ENCODE measurements around the gene EFHC2. TPM values are rescaled to one million over a fixed set of nuclear protein-coding genes. Genes with fewer than 3 reads are reported as not detected.

The EFHC2 gene
- total and polyA plus RNA-seq, 10 of the 15 experiments (the other 5 are each of a cell fraction or from before 2014, with no cell fraction given): 0.56 TPM; not detected in 9

- in situ Hi-C loops (cut with MboI) (no loop called here), intact Hi-C loops (cut with micrococcal nuclease; ENCODE audit: unreplicated experiment) (no loop called here)
- TF ChIP-seq SRF (IDR thresholded peaks at IDR 0.05; ENCODE audit: low read depth in 2 of 2, low read length in 2 of 2) (no peak), ATF2 (IDR thresholded peaks at IDR 0.05; ENCODE audit: low read length) (no peak), IKZF2 (IDR thresholded peaks at IDR 0.05) (no peak), POLR2AphosphoS5 (IDR thresholded peaks at IDR 0.05; ENCODE audit: low read length) (no peak), ZBED1 (IDR thresholded peaks at IDR 0.05; ENCODE audit: borderline replicate concordance) (no peak)
- Histone ChIP-seq H3K27ac (ENCODE audit: control insufficient read depth, insufficient read depth) (no peak overlapping the region), H3K27me3 (replicated peaks in 1 of 2; ENCODE audit: control insufficient read depth in 2 of 2, insufficient read depth in 2 of 2, low read length in 1 of 2) (no peaks in the 10 kb centered on the region), H3K9ac (ENCODE audit: control insufficient read depth, insufficient read depth, low read length) (no peak overlapping the region), H4K20me1 (ENCODE audit: control insufficient read depth, insufficient read depth) (no peaks in the 10 kb centered on the region), H3K79me2 (ENCODE audit: control insufficient read depth, insufficient read depth, low read length) (no peaks in the 10 kb centered on the region), H3K4me1 (ENCODE audit: control insufficient read depth, insufficient read depth, low read length) (no peaks in the 10 kb centered on the region), H2AFZ (ENCODE audit: control insufficient read depth, low read depth, low read length) (no peak overlapping the region), H3K4me3 (no peak overlapping the region), H3K36me3 (ENCODE audit: control insufficient read depth in 2 of 2, insufficient read depth in 2 of 2, low read length in 1 of 2) (no peaks in the 10 kb centered on the region), H3K4me2 (ENCODE audit: control insufficient read depth, insufficient read depth) (no peak overlapping the region), H3K9me3 (replicated peaks; ENCODE audit: control insufficient read depth, insufficient read depth, low read length) (no peaks in the 10 kb centered on the region)
- DNase-seq (ENCODE audit: low read depth, low spot score) (no peak), ATAC-seq (no peak), FAIRE-seq (no peak)
- ChIA-PET SMC1A (ENCODE audit: uncharacterized antibody, unreplicated experiment) (interaction anchor here (1.4 kb wide), 1 partner anchor 15 kb away, joined by 3 read pairs; no protein-coding TSS in a partner anchor), CTCF (interaction anchor here (1.1 to 1.3 kb wide), 2 partner anchors 60 to 998 kb away, joined by 3 read pairs; no protein-coding TSS in a partner anchor), POLR2A (no interaction called here), RAD21 (ENCODE audit: unreplicated experiment) (interaction anchor here (1.1 kb wide), 1 partner anchor 1002 kb away, joined by 3 read pairs; no protein-coding TSS in a partner anchor)
- no TSS peak for BruUV-seq (replicated peaks)
- WGBS (ENCODE audit: insufficient coverage, insufficient replicate concordance, low lambda C conversion rate, missing lambda C conversion rate): 51% methylated on average over 2 of the region's 2 CpGs
Measured at GRCh38 chrX:44183329-44183728, 160.1 kb downstream of the EFHC2 start.

GRCh38 chrX:44178274-44179053, 165.0 kb downstream of the EFHC2 start:
- RAD21 ChIA-PET (ENCODE audit: unreplicated experiment): no interaction called here
- Histone ChIP-seq H3K4me3 (no peak overlapping the region), H3K4me2 (ENCODE audit: control insufficient read depth, insufficient read depth) (no peak overlapping the region), H3K79me2 (ENCODE audit: control insufficient read depth, insufficient read depth, low read length) (no peaks in the 10 kb centered on the region), H3K27ac (ENCODE audit: control insufficient read depth, insufficient read depth) (no peak overlapping the region), H2AFZ (ENCODE audit: control insufficient read depth, low read depth, low read length) (no peak overlapping the region), H3K9ac (ENCODE audit: control insufficient read depth, insufficient read depth, low read length) (no peak overlapping the region), H4K20me1 (ENCODE audit: control insufficient read depth, insufficient read depth) (no peaks in the 10 kb centered on the region), H3K36me3 (ENCODE audit: control insufficient read depth in 2 of 2, insufficient read depth in 2 of 2, low read length in 1 of 2) (no peaks in the 10 kb centered on the region), H3K27me3 (replicated peaks in 1 of 2; ENCODE audit: control insufficient read depth in 2 of 2, insufficient read depth in 2 of 2, low read length in 1 of 2) (no peaks in the 10 kb centered on the region), H3K4me1 (ENCODE audit: control insufficient read depth, insufficient read depth, low read length) (no peaks in the 10 kb centered on the region), H3K9me3 (replicated peaks; ENCODE audit: control insufficient read depth, insufficient read depth, low read length) (no peaks in the 10 kb centered on the region)
- SMC1A ChIA-PET (ENCODE audit: uncharacterized antibody, unreplicated experiment): interaction anchor here (0.6 kb wide), 1 partner anchor 43 kb away, joined by 3 read pairs; no protein-coding TSS in a partner anchor
- CTCF ChIA-PET: no interaction called here
- FAIRE-seq (no peak), ATAC-seq (no peak), DNase-seq (ENCODE audit: low read depth, low spot score) (no peak)
- POLR2A ChIA-PET: no interaction called here
- no TSS peak for BruUV-seq (replicated peaks)
- intact Hi-C loops (cut with micrococcal nuclease; ENCODE audit: unreplicated experiment) (no loop called here), in situ Hi-C loops (cut with MboI) (no loop called here)
- TF ChIP-seq ATF7 (IDR thresholded peaks at IDR 0.05; ENCODE audit: low read depth): no peak
- 41% methylated on average over 6 of the region's 6 CpGs for WGBS (ENCODE audit: insufficient coverage, insufficient replicate concordance, low lambda C conversion rate, missing lambda C conversion rate)

Measured in GM12878 (cell line).